Liver (tissue), 9 donors: Measurements from ENCODE around the gene EHF. TPM values are rescaled to one million over a fixed set of nuclear protein-coding genes. Genes with fewer than 3 reads are reported as not detected.

Source experiments
- DNase-seq: peaks from one replicate; pipeline ENCODE4 v3.0.0-alpha.2; 2017; ENCODE audit warnings: low spot score
- H3K27ac ChIP-seq, 2 donors: one replicate each; pipeline ENCODE4 v1.7.0; 2013; ENCODE audit warnings: inconsistent platforms in 2 of 2, low read length in 2 of 2, control low read depth in 1 of 2, low read depth in 1 of 2, mild to moderate bottlenecking in 1 of 2
- H3K27me3 ChIP-seq, 4 donors: one replicate each; pipeline versions ENCODE4 v1.6.1 to v1.7.0; 2013; ENCODE audit warnings: low read length in 3 of 4, inconsistent platforms in 1 of 4, mild to moderate bottlenecking in 1 of 4, moderate library complexity in 1 of 4; ENCODE audit not compliant: control insufficient read depth in 4 of 4, insufficient read depth in 4 of 4
- H3K36me3 ChIP-seq, 4 donors: one replicate each; pipeline versions ENCODE4 v1.6.1 to v1.7.0; 2013; ENCODE audit warnings: low read length in 3 of 4, mild to moderate bottlenecking in 3 of 4, low read depth in 1 of 4, moderate library complexity in 1 of 4; ENCODE audit not compliant: control insufficient read depth in 4 of 4, insufficient read depth in 3 of 4
- H3K4me1 ChIP-seq, 4 donors: one replicate each; pipeline versions ENCODE4 v1.6.1 to v1.7.0; 2013; ENCODE audit warnings: low read length in 3 of 4, mild to moderate bottlenecking in 3 of 4, moderate library complexity in 1 of 4; ENCODE audit not compliant: control insufficient read depth in 4 of 4, insufficient read depth in 4 of 4
- H3K4me3 ChIP-seq, 3 donors: one replicate each; pipeline versions ENCODE4 v1.6.1 to v1.7.0; 2013; ENCODE audit warnings: low read length in 3 of 3, control low read depth in 1 of 3, low read depth in 1 of 3, mild to moderate bottlenecking in 1 of 3
- H3K9ac ChIP-seq, 2 donors: one replicate each; pipeline ENCODE4 v1.7.0; 2013; ENCODE audit warnings: low read length in 2 of 2, mild to moderate bottlenecking in 2 of 2, moderate library complexity in 2 of 2, control low read depth in 1 of 2, low read depth in 1 of 2
- H3K9me3 ChIP-seq, 4 donors: one replicate each; pipeline versions ENCODE4 v1.6.1 to v1.7.0; 2013; ENCODE audit warnings: low read length in 3 of 4; ENCODE audit not compliant: control insufficient read depth in 4 of 4
- ATF3 ChIP-seq: IDR thresholded peaks from 2 replicates; pipeline ENCODE4 v1.6.1; 2016; ENCODE audit warnings: antibody characterized with exemption
- EGR1 ChIP-seq, 2 donors: IDR thresholded peaks; 2 replicates each; pipeline ENCODE4 v1.6.1; 2016 to 2018; ENCODE audit warnings: antibody characterized with exemption in 2 of 2, low read depth in 2 of 2
- FOXA2 ChIP-seq: IDR thresholded peaks from 2 replicates; pipeline ENCODE4 v1.6.1; 2016; ENCODE audit warnings: antibody characterized with exemption
- HNF4A ChIP-seq, 2 donors: conservative IDR thresholded peaks; 2 replicates each; pipeline ENCODE4 v1.6.1; 2016; ENCODE audit warnings: antibody characterized with exemption in 2 of 2, mild to moderate bottlenecking in 2 of 2
- NR2F2 ChIP-seq: IDR thresholded peaks from 2 replicates; pipeline ENCODE4 v1.6.1; 2016; ENCODE audit warnings: antibody characterized with exemption
- REST ChIP-seq: IDR thresholded peaks from 2 replicates; pipeline ENCODE4 v1.6.1; 2016; ENCODE audit warnings: antibody characterized with exemption, mild to moderate bottlenecking
- RXRA ChIP-seq, 2 donors: IDR thresholded peaks; 2 replicates each; pipeline ENCODE4 v1.6.1; 2017 to 2018; ENCODE audit warnings: antibody characterized with exemption in 2 of 2, mild to moderate bottlenecking in 1 of 2
- YY1 ChIP-seq: IDR thresholded peaks from 2 replicates; pipeline ENCODE4 v1.6.1; 2016; ENCODE audit warnings: antibody characterized with exemption, mild to moderate bottlenecking
- WGBS: extraction: QIAGEN DNeasy Blood & Tissue Kit; methylation state at CpG from one replicate; pipeline ENCODE4 v1.1.7; 2013; 5-methylcytosine and 5-hydroxymethylcytosine counted together
- polyA plus RNA-seq, 2 donors: library from polyadenylated mRNA; stranded (reverse) in 1 of 2; unstranded in 1 of 2; fragments of 200-250 nt in 1 of 2; fragments of >200 nt in 1 of 2; fragmentation: Nextera tagmentation in 1 of 2; extraction: Ambion mirVana in 1 of 2; gene quantifications; one replicate each; pipeline versions ENCODE4 v1.2.1 to v1.2.3, GENCODE V29; 2013 to 2015
- total RNA-seq, 2 donors: library from RNA; depleted of rRNA; stranded (reverse); fragments of >200 nt; gene quantifications; one replicate each; pipeline ENCODE4 v1.2.3, GENCODE V29; 2014
- TF ChIP-seq, protein P1 (sequence below): IDR thresholded peaks from 2 replicates; pipeline ENCODE4 v1.6.1; 2016; ENCODE audit warnings: antibody characterized with exemption
- TF ChIP-seq, protein P2 (sequence below): fragments of 150-350 bp; IDR thresholded peaks from 2 replicates; pipeline ENCODE4 v1.5.1; 2017; ENCODE audit warnings: improper control_type of control experiment, low read depth, low read length; ENCODE audit not compliant: missing input control
- TF ChIP-seq, protein P3 (sequence below): IDR thresholded peaks from 2 replicates; pipeline ENCODE4 v1.6.1; 2016; ENCODE audit warnings: antibody characterized with exemption
- donor health status: healthy.
- donor health status: healthy.
- donor health status: healthy.
- donor health status: healthy.
- donor health status: healthy.

Gene EHF
- total and polyA plus RNA-seq, 4 donors = 0.85 to 5.9 (median 2.6) TPM

GRCh38 chr11:34601609-34602008 lies 19.3 kb upstream of the EHF start:
- no peak overlapping the region for H3K4me3 ChIP-seq
- no peak for TF ChIP-seq ATF3
- no peak for TF ChIP-seq FOXA2
- no peak for TF ChIP-seq HNF4A (conservative IDR thresholded peaks at IDR 0.05)
- TF ChIP-seq REST = peak; percentile 48
- TF ChIP-seq EGR1 (IDR thresholded peaks at IDR 0.05; ENCODE audit: low read depth in 2 of 2) = no peak
- TF ChIP-seq, protein P1, sequence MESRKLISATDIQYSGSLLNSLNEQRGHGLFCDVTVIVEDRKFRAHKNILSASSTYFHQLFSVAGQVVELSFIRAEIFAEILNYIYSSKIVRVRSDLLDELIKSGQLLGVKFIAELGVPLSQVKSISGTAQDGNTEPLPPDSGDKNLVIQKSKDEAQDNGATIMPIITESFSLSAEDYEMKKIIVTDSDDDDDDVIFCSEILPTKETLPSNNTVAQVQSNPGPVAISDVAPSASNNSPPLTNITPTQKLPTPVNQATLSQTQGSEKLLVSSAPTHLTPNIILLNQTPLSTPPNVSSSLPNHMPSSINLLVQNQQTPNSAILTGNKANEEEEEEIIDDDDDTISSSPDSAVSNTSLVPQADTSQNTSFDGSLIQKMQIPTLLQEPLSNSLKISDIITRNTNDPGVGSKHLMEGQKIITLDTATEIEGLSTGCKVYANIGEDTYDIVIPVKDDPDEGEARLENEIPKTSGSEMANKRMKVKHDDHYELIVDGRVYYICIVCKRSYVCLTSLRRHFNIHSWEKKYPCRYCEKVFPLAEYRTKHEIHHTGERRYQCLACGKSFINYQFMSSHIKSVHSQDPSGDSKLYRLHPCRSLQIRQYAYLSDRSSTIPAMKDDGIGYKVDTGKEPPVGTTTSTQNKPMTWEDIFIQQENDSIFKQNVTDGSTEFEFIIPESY = no peak
- 82% methylated on average over 5 of the region's 5 CpGs for WGBS
- H3K4me1 ChIP-seq = peaks cover 2 to 15% (median 11%) of the 10 kb centered on the region in 4 donors
- H3K27ac ChIP-seq = no peak overlapping the region
- no peak for DNase-seq
- H3K9ac ChIP-seq = no peak overlapping the region
- no peaks in the 10 kb centered on the region for H3K36me3 ChIP-seq
- H3K9me3 ChIP-seq = no peaks in the 10 kb centered on the region
- H3K27me3 ChIP-seq = no peaks in the 10 kb centered on the region

DNA sequence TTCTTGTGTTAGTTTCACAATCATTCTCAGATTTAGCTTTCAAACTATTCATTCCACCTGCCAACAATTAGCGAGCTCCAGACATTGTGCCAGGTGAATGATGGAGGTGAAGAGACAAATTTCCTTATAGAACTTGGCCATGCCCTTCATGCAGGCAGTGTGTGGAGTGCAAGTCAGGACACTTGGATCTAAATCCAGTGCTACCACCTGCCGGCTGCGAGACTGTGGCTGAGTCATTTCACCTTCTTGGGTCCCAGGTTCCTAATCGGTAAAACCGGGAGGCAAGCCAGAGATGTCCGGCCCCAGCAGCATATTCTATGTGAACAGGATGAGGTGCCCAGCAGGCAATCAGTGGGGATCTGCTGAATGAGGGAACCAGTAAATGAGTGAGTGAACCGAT lies 18.6 kb upstream of the EHF start:
- no peak for DNase-seq
- Histone ChIP-seq H3K4me3 (no peak overlapping the region), H3K9ac (no peak overlapping the region), H3K27ac (no peak overlapping the region), H3K9me3 (no peaks in the 10 kb centered on the region), H3K4me1 (peaks cover 2 to 15% (median 11%) of the 10 kb centered on the region in 4 donors), H3K36me3 (no peaks in the 10 kb centered on the region), H3K27me3 (no peaks in the 10 kb centered on the region)
- TF ChIP-seq YY1 = no peak
- TF ChIP-seq, protein P2, sequence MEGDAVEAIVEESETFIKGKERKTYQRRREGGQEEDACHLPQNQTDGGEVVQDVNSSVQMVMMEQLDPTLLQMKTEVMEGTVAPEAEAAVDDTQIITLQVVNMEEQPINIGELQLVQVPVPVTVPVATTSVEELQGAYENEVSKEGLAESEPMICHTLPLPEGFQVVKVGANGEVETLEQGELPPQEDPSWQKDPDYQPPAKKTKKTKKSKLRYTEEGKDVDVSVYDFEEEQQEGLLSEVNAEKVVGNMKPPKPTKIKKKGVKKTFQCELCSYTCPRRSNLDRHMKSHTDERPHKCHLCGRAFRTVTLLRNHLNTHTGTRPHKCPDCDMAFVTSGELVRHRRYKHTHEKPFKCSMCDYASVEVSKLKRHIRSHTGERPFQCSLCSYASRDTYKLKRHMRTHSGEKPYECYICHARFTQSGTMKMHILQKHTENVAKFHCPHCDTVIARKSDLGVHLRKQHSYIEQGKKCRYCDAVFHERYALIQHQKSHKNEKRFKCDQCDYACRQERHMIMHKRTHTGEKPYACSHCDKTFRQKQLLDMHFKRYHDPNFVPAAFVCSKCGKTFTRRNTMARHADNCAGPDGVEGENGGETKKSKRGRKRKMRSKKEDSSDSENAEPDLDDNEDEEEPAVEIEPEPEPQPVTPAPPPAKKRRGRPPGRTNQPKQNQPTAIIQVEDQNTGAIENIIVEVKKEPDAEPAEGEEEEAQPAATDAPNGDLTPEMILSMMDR = no peak
- TF ChIP-seq RXRA (IDR thresholded peaks at IDR 0.05) = no peak
- TF ChIP-seq, protein P3, sequence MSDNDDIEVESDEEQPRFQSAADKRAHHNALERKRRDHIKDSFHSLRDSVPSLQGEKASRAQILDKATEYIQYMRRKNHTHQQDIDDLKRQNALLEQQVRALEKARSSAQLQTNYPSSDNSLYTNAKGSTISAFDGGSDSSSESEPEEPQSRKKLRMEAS = no peak
- no peak for TF ChIP-seq NR2F2
- 86% methylated on average over 7 of the region's 7 CpGs for whole genome bisulfite sequencing
